SK-N-SH (cell line): Measurements from ENCODE around the gene DENND6A. TPM values are rescaled to one million over a fixed set of nuclear protein-coding genes. Genes with fewer than 3 reads are reported as not detected.

Experiments used
- CTCF ChIA-PET: fragments of 300-600, 350-600 bp; formaldehyde crosslinking; extraction: SDS; loops from one replicate; lab custom pipeline; 2021; lab: Yijun Ruan, JAX
- POLR2A ChIA-PET: fragments of 350-600 bp; sonication (Branson Sonifier 250); formaldehyde crosslinking; extraction: SDS; loops from one replicate; lab custom pipeline; 2020; ENCODE audit warnings: antibody characterized with exemption, inconsistent platforms; lab: Yijun Ruan, JAX
- DNase-seq: peaks from one replicate; pipeline ENCODE4 v3.0.0; 2012
- H2AFZ ChIP-seq: fragments of 200-600 bp; sonication (generic); 2 replicates; pipeline ENCODE4 v1.8.1; 2016; ENCODE audit warnings: antibody characterized with exemption, mild to moderate bottlenecking, low read depth
- H3F3A ChIP-seq: fragments of 200-600 bp; sonication (generic); replicated peaks from 2 replicates; pipeline ENCODE3; 2016; ENCODE audit warnings: antibody characterized with exemption, mild to moderate bottlenecking; ENCODE audit not compliant: insufficient read depth
- H3K27ac ChIP-seq, 2 experiments: fragments of 200-500 bp in 1 of 2; fragments of 200-600 bp in 1 of 2; sonication (Bioruptor generic) in 1 of 2; sonication (generic), shearing (Covaris generic) in 1 of 2; 2 replicates each; pipeline versions ENCODE4 v1.5.1 to v1.6.1; 2014 to 2016; ENCODE audit warnings: low read depth in 2 of 2, inconsistent platforms in 1 of 2, low read length in 1 of 2, mild to moderate bottlenecking in 1 of 2, mixed read lengths in 1 of 2
- H3K27me3 ChIP-seq: fragments of 200-600 bp; sonication (generic), shearing (Covaris generic); 2 replicates; pipeline ENCODE4 v1.6.1; 2016; ENCODE audit warnings: mixed run types; ENCODE audit not compliant: insufficient read depth
- H3K36me3 ChIP-seq, 2 experiments: fragments of 200-500 bp in 1 of 2; fragments of 200-600 bp in 1 of 2; sonication (Bioruptor generic) in 1 of 2; sonication (generic) in 1 of 2; replicated peaks in 1 of 2; 2 replicates each; pipeline versions ENCODE3 to v1.5.1; 2014 to 2016; ENCODE audit warnings: low read length in 1 of 2, mild to moderate bottlenecking in 1 of 2; ENCODE audit not compliant: insufficient read depth in 2 of 2, control insufficient read depth in 1 of 2
- H3K4me1 ChIP-seq, 2 experiments: fragments of 200-500 bp in 1 of 2; fragments of 200-600 bp in 1 of 2; sonication (Bioruptor generic) in 1 of 2; sonication (generic), shearing (Covaris generic) in 1 of 2; 2 replicates each; pipeline versions ENCODE4 v1.5.1 to v1.6.1; 2014 to 2016; ENCODE audit warnings: low read depth in 1 of 2, low read length in 1 of 2, mixed run types in 1 of 2; ENCODE audit not compliant: insufficient read depth in 2 of 2, control insufficient read depth in 1 of 2
- H3K4me2 ChIP-seq: fragments of 200-600 bp; sonication (generic), shearing (Covaris generic); 2 replicates; pipeline ENCODE4 v1.6.1; 2017; ENCODE audit warnings: mixed run types
- H3K4me3 ChIP-seq, 2 experiments: fragments of 200-500 bp in 1 of 2; fragments of 200-600 bp in 1 of 2; sonication (Bioruptor generic) in 1 of 2; sonication (generic), shearing (Covaris generic) in 1 of 2; 2 replicates each; pipeline versions ENCODE4 v1.5.1 to v1.8.1; 2014 to 2016; ENCODE audit warnings: low read depth in 2 of 2, inconsistent platforms in 1 of 2, low read length in 1 of 2, mild to moderate bottlenecking in 1 of 2, mixed read lengths in 1 of 2, moderate library complexity in 1 of 2
- H3K79me2 ChIP-seq: fragments of 200-600 bp; sonication (generic); 2 replicates; pipeline ENCODE4 v1.8.1; 2017; ENCODE audit warnings: mild to moderate bottlenecking; ENCODE audit not compliant: insufficient read depth
- H3K9ac ChIP-seq: fragments of 200-600 bp; sonication (generic); 2 replicates; pipeline ENCODE4 v1.6.1; 2017; ENCODE audit warnings: mixed run types
- H3K9me2 ChIP-seq: fragments of 200-600 bp; sonication (generic); 2 replicates; pipeline ENCODE4 v1.6.1; 2017; ENCODE audit warnings: mixed run types
- H3K9me3 ChIP-seq: fragments of 200-600 bp; sonication (generic); 2 replicates; pipeline ENCODE4 v1.6.1; 2017; ENCODE audit warnings: mixed run types, mild to moderate bottlenecking, moderate library complexity
- H4K20me1 ChIP-seq: fragments of 200-600 bp; sonication (generic); 2 replicates; pipeline ENCODE4 v1.6.1; 2017; ENCODE audit warnings: mild to moderate bottlenecking, mixed run types; ENCODE audit not compliant: insufficient read depth
- CHD2 ChIP-seq: fragments of 150-350 bp; IDR thresholded peaks from 2 replicates; pipeline ENCODE4 v1.6.1; 2018; ENCODE audit warnings: low read length; ENCODE audit not compliant: partially characterized antibody
- ELF1 ChIP-seq: IDR thresholded peaks from 2 replicates; pipeline ENCODE4 v1.4.0; 2012
- FOSL2 ChIP-seq: IDR thresholded peaks from 2 replicates; pipeline ENCODE4 v1.4.0; 2012; ENCODE audit warnings: low read depth, mild to moderate bottlenecking, moderate library complexity, borderline replicate concordance
- FOXM1 ChIP-seq: IDR thresholded peaks from 2 replicates; pipeline ENCODE4 v1.4.0; 2012; ENCODE audit warnings: low read depth, mild to moderate bottlenecking
- GABPA ChIP-seq: IDR thresholded peaks from 2 replicates; pipeline ENCODE4 v1.4.0; 2012; ENCODE audit warnings: low read depth, mild to moderate bottlenecking
- GATA2 ChIP-seq: sonication (generic); formaldehyde crosslinking; IDR thresholded peaks from 2 replicates; pipeline ENCODE4 v1.5.0; 2020; ENCODE audit warnings: mild to moderate bottlenecking, missing genetic modification reagents
- JUND ChIP-seq: IDR thresholded peaks from 2 replicates; pipeline ENCODE4 v1.4.0; 2012
- MEF2A ChIP-seq: IDR thresholded peaks from 2 replicates; pipeline ENCODE4 v1.4.0; 2012; ENCODE audit warnings: low read depth, borderline replicate concordance
- MXI1 ChIP-seq: IDR thresholded peaks from 2 replicates; pipeline ENCODE4 v1.6.1; 2012; ENCODE audit warnings: mild to moderate bottlenecking, low read depth, low read length, improper control_type of control experiment
- REST ChIP-seq: IDR thresholded peaks from 2 replicates; pipeline ENCODE4 v1.6.1; 2012; ENCODE audit warnings: mild to moderate bottlenecking, low read depth, low read length, moderate library complexity
- RFX5 ChIP-seq: IDR thresholded peaks from 2 replicates; pipeline ENCODE4 v1.6.1; 2012; ENCODE audit warnings: mild to moderate bottlenecking, improper control_type of control experiment, low read length
- TCF12 ChIP-seq: IDR thresholded peaks from 2 replicates; pipeline ENCODE4 v1.4.0; 2012
- WGBS: methylation state at CpG from one replicate; pipeline ENCODE4 v1.1.6; 2017; ENCODE audit warnings: low lambda C conversion rate; 5-methylcytosine and 5-hydroxymethylcytosine counted together
- polyA plus RNA-seq, 3 experiments: library from polyadenylated mRNA; depleted of rRNA; stranded (reverse); fragments of >200 nt; gene quantifications; 2 replicates each; pipeline ENCODE4 v1.2.3, GENCODE V29; 2012

Gene DENND6A
- polyA plus RNA-seq, 1 of the 3 experiments (the other 2 are of a cell fraction): 5.8 TPM

GRCh38 chr3:57594144-57594543 lies 98.7 kb downstream of the DENND6A start:
- TF ChIP-seq FOSL2: no peak
- no peak for TF ChIP-seq TCF12
- no peak for TF ChIP-seq MEF2A
- TF ChIP-seq MXI1: no peak
- TF ChIP-seq GATA2 (CRISPR knock-in tag): no peak
- TF ChIP-seq FOXM1: no peak
- TF ChIP-seq REST: no peak
- no peak for TF ChIP-seq JUND
- no peak for TF ChIP-seq CHD2
- Histone ChIP-seq H2AFZ (no peak overlapping the region), H3K79me2 (peaks cover 88% of the 10 kb centered on the region), H3F3A (peaks cover 42% of the 10 kb centered on the region), H3K27ac (peak overlapping the region in 1 of 2 experiments; percentile 100; a peak in 1 of 4 replicates), H3K4me1 (peaks cover 3 to 13% of the 10 kb centered on the region in 2 experiments; a peak in 3 of 4 replicates), H3K4me3 (peak overlapping the region; percentile 91; a peak in 2 of 4 replicates), H3K4me2 (peak overlapping the region; percentile 89), H4K20me1 (peaks cover 73% of the 10 kb centered on the region), H3K27me3 (no peaks in the 10 kb centered on the region), H3K9me2 (no peaks in the 10 kb centered on the region), H3K9ac (peak overlapping the region; percentile 99), H3K36me3 (peaks cover 10 to 54% of the 10 kb centered on the region in 2 experiments), H3K9me3 (no peaks in the 10 kb centered on the region)
- WGBS: 89% methylated on average over 4 of the region's 4 CpGs
- CTCF ChIA-PET: interaction anchor here (0.7 to 1.2 kb wide), 2 partner anchors 13 to 621 kb away, joined by 3 read pairs; no protein-coding TSS in a partner anchor
- DNase-seq: no peak
- POLR2A ChIA-PET: interaction anchor here (0.6 kb wide), 1 partner anchor 39 kb away, joined by 3 read pairs; no protein-coding TSS in a partner anchor

GRCh38 chr3:57592306-57592705 lies 100.6 kb downstream of the DENND6A start:
- peaks cover 98% of the 10 kb centered on the region for H3K79me2 ChIP-seq
- H3K4me1 ChIP-seq: peaks cover 3 to 9% of the 10 kb centered on the region in 2 experiments; a peak in 2 of 4 replicates
- peak overlapping the region; percentile 89; the same call in 1 of the 2 replicates for H3K4me2 ChIP-seq
- ChIA-PET CTCF (no interaction called here), POLR2A (no interaction called here)
- H3F3A ChIP-seq: peaks cover 27% of the 10 kb centered on the region
- no peak overlapping the region for H3K9ac ChIP-seq
- H3K27ac ChIP-seq: no peak overlapping the region
- no peaks in the 10 kb centered on the region for H3K9me3 ChIP-seq
- TF ChIP-seq RFX5 (no peak), JUND (no peak), FOSL2 (no peak), ELF1 (no peak), GABPA (no peak)
- TF ChIP-seq, all 33 proteins: peak for 0
- peaks cover 10 to 64% of the 10 kb centered on the region in 2 experiments for H3K36me3 ChIP-seq
- H3K9me2 ChIP-seq: no peaks in the 10 kb centered on the region
- 54% methylated on average over 5 of the region's 6 CpGs for WGBS
- no peak overlapping the region for H2AFZ ChIP-seq
- peaks cover 92% of the 10 kb centered on the region for H4K20me1 ChIP-seq
- H3K27me3 ChIP-seq: no peaks in the 10 kb centered on the region
- 0 out of 4 replicates have a peak overlapping the region, but pooled peaks of 1 of the 2 experiments have one; percentile 8 for H3K4me3 ChIP-seq
- no peak for DNase-seq
